DMS79 treated with DMSO at 0.1 percent for 48 hours (cell line): Measurements from ENCODE around the gene SNX2.
"Not testable (repeated sequence)": the region's sequence is repeated elsewhere in the genome, so short reads cannot be mapped to it uniquely, and the experiment has no call there.

ENCODE experiments used
- DNase-seq: peaks from one replicate; lab custom pipeline; 2025; lab: John Stamatoyannopoulos, UW

The SNX2 gene

GRCh38 chr5:122844136-122844909 lies 69.4 kb downstream of the SNX2 start:
- DNase-seq: no peak

- DNase-seq: no peak
Observed at GRCh38 chr5:122844910-122845228, 70.0 kb downstream of the SNX2 start.

- DNase-seq: peak; percentile 39
Observed at GRCh38 chr5:122845229-122846050, 70.6 kb downstream of the SNX2 start, which contains the start of gene SNX24. Gene SNX24, plus strand, starts transcription at chr5:122845613. Its CDS starts 21 bp downstream, at chr5:122845634.

DNA sequence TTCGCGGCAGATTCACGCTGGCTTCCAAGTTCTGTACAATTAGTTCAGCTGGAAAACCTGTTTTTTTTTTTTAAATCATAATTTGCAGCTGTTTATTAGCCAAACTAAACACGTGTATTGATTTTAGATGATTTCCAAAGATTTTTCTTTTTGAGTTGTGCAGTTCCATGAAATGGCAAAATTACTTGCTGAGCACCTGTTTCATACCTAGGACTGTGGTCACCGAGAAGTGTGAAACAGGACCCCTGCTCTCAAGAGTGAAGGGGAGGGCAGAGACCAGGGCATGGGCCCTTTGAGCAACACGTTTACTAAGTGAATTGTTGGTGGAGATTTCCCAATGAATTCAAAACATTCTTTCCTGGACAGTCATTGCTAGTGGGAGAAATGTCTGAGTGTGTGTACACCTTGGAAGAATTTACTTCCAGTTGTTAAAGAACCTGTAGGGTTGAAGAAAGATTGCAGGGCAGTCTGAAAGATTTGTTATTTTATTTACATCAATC lies 71.2 kb downstream of the SNX2 start:
- peak; percentile 14 for DNase-seq

GRCh38 chr5:122847687-122848081 lies 72.8 kb downstream of the SNX2 start:
- DNase-seq: no peak

DNA sequence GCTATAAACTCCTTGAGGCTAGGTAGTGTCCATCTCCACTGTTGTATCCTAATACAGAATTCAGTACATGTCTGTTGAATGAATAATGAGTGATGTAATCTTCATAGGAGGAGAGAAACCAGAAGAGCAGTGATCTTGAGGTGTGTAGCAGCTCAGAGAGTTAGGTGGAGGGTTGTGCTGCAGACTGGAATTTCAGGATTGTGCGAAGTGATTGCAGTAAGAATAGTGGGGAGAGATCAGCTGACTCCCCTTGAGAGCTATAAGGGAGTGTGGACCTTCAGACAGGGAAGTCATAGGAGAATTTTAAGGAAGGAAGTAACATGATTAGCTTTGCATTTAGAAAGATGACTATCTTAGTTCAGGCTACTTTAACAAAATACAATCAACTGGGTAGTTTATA lies 74.9 kb downstream of the SNX2 start:
- no peak for DNase-seq

- not testable (repeated sequence) for DNase-seq
Observed at GRCh38 chr5:122857538-122857937, 82.7 kb downstream of the SNX2 start.

DNA sequence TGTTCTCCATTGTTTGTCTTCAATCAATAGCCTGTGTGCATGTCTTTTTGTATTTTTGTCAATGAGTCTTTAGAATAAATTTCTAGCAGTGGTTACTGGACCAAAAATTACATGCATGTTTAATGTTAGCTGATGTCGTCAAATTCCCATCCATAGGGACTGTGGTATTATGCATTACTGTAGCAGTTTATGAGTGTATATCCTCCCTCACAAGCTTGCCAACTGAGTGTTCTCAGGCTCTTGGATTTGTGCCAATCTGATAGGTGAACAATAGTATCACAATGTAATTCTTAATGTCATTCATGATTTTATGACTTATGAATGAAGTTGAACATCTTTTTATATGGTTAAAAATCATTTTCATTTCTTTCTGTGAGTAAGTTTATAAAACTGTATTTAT lies 83.6 kb downstream of the SNX2 start:
- peak; percentile 17 for DNase-seq

GRCh38 chr5:122863240-122863639 lies 88.4 kb downstream of the SNX2 start:
- no peak for DNase-seq

GRCh38 chr5:122863721-122864120 lies 88.8 kb downstream of the SNX2 start:
- DNase-seq: no peak

DNA sequence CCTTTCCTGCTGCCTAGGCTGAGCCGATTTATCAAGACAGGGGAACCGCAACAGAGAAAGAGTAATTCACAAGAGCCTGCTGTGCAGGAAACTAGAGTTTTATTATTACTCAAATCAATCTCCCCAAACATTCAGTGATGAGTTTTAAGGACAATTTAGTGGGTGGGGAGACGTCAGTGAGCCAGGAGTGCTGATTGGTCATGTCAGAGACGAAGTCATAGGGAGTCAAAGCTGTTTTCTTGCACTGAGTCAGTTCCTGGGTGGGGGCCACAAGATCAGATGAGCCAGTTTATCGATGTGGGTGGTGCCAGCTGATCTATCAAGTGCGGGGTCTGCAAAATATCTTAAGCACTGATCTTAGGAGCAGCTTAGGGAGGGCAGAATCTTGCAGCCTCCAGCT lies 89.5 kb downstream of the SNX2 start:
- no peak for DNase-seq

DNA sequence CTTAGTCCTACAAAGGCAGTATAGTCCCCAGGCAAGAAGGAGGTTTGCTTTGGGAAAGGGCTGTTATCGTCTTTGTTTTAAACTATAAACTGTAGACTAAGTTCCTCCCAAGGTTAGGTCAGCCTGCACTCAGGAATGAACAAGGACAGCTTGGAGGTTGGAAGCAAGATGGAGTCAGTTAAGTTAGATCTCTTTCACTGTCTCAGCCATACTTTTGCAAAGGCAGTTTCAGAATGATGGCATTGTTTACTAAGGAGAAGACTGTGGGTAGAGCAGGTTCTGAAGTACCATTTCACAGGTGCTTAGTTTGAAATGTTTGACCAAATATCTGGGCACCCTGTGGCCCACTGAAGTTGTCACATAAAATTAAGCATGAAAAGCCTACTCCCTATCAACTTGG lies 90.0 kb downstream of the SNX2 start:
- DNase-seq: no peak

GRCh38 chr5:122870219-122870856 lies 95.5 kb downstream of the SNX2 start:
- DNase-seq: no peak

DNA sequence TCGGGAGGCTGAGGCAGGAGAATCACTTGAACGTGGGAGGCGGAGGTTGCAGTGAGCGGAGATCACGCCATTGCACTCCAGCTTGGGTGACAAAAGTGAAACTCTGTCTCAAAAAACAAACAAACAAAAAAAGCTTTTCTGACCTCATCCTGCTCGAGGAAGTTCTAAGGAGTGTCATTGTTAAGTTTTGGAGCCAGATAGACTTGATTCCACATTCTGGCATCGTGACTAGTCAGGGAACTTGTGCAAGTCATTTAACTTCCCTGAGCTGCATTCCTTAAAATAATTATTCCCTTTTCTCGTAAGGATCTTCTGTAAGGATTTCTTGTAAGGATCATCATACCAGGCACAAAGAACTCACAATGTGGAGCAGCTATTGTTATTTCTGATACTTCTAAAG lies 96.8 kb downstream of the SNX2 start:
- DNase-seq: no peak

DNA sequence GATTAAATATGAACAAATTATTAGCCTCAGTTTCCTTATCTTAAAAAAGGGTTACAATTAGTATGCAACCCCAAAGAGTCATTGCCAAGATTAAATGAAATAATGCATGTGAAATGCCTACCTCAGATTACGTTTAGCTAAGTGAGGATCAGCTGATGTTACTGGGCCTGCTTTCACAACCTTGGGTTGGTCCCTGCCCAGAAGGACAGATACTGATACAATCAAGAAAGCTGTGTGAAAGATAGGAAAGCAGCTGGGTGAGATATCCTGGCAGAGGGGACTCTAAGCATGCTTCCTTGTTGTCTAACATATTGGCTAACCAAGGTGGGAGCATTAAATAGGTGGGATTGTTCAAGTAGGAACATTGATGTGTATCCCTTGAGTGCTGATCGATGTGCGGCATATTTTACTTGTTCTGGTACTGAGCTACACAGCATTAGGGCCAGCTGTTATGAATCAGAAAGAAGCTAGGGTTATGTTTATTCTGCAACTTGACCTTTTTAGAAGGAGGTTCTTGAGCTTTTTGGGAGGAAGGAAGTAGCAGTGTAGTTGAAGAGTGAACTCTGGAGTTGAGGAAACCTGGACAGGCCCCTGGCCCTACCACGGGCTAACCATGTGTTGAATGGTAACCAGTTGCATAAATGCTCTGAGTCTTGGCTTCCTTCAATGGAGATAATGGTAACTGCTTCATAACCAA lies 99.4 kb downstream of the SNX2 start:
- no peak for DNase-seq

DNA sequence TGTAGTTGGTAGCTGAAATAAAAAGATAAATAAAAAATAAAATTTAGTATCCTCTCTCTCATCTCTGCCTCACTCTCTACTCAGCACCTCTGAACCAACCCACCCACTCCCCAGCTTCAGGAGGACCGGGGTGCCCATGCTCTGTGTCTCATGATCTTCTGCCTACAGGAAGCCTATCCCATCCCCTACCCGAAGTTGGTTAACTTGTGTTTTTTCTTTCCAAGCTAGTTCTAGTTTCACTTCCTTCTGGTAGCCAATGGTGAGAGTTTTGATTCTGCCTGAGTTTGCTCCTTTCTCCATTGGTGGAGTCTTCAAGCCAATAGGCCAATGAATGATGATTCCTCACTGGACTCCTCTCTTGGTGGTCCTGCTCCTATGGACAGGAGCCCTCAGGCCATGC lies 102.6 kb downstream of the SNX2 start:
- DNase-seq: no peak

DNA sequence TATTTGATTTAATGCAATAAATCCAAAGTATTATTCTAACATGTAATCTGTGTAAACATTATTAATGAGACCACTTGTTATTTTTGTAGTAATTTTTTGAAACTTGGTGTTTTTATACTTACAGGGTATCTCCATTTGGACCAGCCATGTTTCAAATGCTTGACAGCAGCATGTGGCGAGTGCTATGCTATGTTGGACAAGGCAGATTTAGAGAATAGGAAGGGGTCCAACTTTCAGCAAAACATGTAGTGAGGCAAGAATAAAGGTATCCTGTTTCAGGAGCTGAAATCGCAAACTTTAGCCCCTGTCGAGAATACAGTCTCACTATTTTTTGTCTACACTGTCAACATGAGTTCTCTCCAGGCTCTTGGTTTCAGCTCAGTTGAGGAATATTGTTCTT lies 104.2 kb downstream of the SNX2 start:
- no peak for DNase-seq
